ENCODE results near the gene NTSR1.

The NTSR1 gene

GRCh38 chr20:62693524-62693922, 15.1 kb upstream of the NTSR1 start:
- no peak for TF ChIP-seq CTCF (IDR thresholded peaks at IDR 0.05; ENCODE audit: insufficient read depth, low read depth, low read length, missing control alignments)
- DNase-seq (ENCODE audit: low read depth), result no peak
- no peak overlapping the region for H3K4me3 ChIP-seq (ENCODE audit: low read length)

- H3K4me3 ChIP-seq (ENCODE audit: low read length), result no peak overlapping the region
- no peak for TF ChIP-seq CTCF (IDR thresholded peaks at IDR 0.05; ENCODE audit: insufficient read depth, low read depth, low read length, missing control alignments)
- no peak for DNase-seq (ENCODE audit: low read depth)
Observed at GRCh38 chr20:62694106-62694505, 14.5 kb upstream of the NTSR1 start.

- no peak for TF ChIP-seq CTCF (IDR thresholded peaks at IDR 0.05; ENCODE audit: insufficient read depth, low read depth, low read length, missing control alignments)
- DNase-seq (ENCODE audit: low read depth), result no peak
- no peak overlapping the region for H3K4me3 ChIP-seq (ENCODE audit: low read length)
Observed at GRCh38 chr20:62694868-62695267, 13.8 kb upstream of the NTSR1 start.

- H3K4me3 ChIP-seq (ENCODE audit: low read length), result no peak overlapping the region
- TF ChIP-seq CTCF (IDR thresholded peaks at IDR 0.05; ENCODE audit: insufficient read depth, low read depth, low read length, missing control alignments), result no peak
- DNase-seq (ENCODE audit: low read depth), result no peak
Observed at GRCh38 chr20:62695448-62696414, 12.9 kb upstream of the NTSR1 start.

- DNase-seq (ENCODE audit: low read depth), result no peak
- no peak for TF ChIP-seq CTCF (IDR thresholded peaks at IDR 0.05; ENCODE audit: insufficient read depth, low read depth, low read length, missing control alignments)
- H3K4me3 ChIP-seq (ENCODE audit: low read length), result no peak overlapping the region
Observed at GRCh38 chr20:62696434-62696957, 12.1 kb upstream of the NTSR1 start.

- TF ChIP-seq CTCF (IDR thresholded peaks at IDR 0.05; ENCODE audit: insufficient read depth, low read depth, low read length, missing control alignments), result no peak
- H3K4me3 ChIP-seq (ENCODE audit: low read length), result no peak overlapping the region
- no peak for DNase-seq (ENCODE audit: low read depth)
Observed at GRCh38 chr20:62696989-62697388, 11.6 kb upstream of the NTSR1 start.
